Hypothalamus (tissue), 51 donors: ENCODE data around the gene CALR3.
"Not testable (repeated sequence)": the region's sequence is repeated elsewhere in the genome, so short reads cannot be mapped to it uniquely, and the experiment has no call there.

Experiments used
- DNase-seq, 51 donors: peaks; one replicate each; lab custom pipeline; 2025; lab: John Stamatoyannopoulos, UW

The CALR3 gene

DNA sequence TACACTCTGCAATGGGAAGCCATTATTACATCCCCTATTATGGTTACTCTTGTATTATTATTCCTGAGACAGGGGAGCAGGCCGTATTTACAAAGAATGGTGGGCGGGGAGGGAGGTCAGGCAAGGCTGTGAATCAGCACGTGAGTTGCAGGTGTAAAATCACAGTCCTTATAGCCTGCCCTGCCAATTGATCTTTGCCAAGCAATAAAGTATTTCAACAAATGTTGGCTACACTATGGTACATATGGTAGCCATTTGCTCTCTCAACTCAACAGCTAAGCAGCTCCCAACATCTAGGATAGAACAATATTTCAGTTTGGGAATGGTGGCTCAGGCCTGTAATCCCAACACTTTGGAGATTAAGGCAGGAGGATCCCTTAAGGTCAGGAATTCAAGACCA, 36.3 kb downstream of the CALR3 start:
- no peak for DNase-seq

DNA sequence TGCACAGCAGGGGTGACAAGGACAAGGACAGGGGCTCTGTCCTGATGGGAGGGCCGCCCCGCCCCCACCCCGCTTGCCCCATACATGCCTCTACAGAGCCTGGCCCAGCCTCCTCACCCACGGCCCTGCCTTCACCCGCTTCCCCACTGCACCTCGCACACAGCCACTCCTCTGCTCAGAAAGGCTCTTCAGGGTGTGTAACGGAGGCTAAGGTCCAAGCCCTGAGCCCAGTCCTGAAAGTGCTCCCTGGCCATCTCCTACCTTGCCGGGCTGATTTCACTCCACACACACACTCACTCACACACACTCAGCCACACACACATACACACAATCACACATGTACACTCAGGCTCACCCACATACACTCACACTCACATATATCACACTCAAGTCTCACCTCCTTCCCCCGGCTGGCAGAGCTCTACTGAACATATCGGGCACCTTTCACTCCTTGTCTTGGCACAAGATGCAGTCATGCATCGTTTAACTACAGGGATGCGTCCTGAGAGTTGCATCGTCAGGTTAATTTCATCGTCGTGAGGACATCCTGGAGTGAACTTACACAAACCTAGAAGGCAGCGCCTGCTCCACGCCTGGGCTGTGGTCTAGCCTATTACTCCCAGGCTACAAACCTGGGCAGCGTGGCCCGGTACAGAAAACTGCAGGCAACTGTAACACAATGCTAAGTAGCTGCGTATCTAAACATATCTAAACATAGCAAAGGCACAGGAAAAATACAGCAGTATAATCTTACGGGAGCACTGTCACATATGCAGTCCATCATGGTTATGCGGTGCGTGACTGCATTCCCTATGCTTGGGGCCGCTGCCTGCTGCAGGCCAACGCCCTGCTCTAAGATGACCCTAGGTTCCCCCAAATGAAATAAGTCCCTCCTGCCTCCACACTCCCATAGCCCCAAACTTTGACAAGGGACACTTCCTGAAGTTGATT, 37.3 kb downstream of the CALR3 start:
- DNase-seq = no peak

DNA sequence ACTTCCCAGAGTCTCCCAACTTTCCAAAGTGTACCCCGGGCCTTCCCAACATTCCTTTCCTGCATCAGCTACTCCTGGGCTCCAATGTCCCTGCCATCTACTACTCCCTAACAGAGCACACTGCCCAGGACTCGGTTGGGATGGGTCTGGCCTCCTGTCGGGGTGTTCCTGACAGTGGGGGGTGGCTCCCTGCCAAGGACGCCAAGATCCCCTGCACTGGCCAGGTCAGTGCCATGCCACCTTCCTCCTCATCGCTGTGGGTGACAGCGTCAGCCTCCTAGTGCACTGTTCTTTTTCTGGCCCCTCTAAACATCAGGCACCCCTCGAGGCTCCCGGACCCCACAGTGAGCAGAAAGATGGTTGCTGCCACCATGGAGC, 38.0 kb downstream of the CALR3 start:
- no peak for DNase-seq

DNA sequence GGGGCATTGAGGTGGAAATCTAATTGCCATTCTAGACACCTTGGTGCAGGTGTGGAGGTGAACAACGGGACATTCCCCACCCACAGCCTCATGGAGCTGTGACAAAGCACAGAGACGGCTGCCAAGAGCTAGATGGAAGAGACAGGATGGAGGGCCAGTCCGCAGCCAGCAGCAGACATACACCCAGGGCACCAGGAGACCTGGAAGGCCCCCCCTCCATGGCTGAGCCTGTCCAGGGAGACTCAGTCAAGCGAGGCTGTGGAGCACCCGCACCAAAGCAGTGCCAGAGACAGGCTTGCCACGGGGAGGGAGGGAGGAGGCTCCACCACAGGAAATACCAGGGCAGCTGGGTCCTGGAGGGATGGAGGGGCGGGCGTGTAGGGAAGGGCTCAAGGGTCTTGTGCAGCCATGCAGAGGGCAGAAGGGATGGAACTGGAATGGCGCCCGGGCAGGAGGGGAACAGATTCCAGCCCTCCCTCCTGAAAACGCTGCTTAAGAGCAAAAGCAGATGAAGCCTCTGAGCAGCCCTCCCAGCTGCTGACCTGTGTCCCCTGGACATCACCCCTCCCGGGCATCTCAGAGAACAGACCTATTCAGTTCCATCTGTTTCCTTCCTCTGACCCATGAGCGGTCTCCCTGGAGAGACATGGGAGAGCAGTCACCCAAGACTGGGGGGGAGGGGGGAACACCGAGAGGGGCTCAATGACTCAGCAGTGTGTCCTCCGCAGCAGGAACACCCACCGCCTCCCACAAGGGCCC, 38.6 kb downstream of the CALR3 start:
- DNase-seq = peak in 16 of 51 donors; percentile 9 to 50 (median 30)

DNA sequence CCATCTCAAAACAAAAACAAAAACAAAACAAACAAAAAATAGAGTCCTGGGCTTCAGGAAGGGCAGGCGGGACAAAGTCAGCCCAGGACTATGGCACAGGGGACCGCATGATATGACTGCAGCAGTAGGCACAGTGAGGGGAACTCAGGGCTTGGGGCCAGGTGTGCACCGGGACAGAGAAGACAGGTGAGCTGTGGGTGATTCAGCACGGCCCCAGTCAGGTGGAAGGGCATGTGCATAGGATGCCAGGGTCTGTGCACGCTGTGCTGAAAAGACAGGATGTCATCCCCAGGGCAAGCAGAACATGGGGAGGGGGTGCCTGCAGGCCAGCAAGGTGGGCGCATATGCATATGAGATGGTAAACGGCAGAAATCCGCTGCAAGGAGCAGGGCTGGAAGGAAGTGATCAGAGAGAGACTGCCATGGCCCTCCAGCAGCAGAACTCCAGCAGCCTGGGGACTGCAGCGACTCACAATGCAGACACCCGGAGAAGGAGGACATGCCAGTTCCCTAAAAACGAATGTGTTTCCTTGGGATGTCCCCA, 39.2 kb downstream of the CALR3 start:
- no peak for DNase-seq

DNA sequence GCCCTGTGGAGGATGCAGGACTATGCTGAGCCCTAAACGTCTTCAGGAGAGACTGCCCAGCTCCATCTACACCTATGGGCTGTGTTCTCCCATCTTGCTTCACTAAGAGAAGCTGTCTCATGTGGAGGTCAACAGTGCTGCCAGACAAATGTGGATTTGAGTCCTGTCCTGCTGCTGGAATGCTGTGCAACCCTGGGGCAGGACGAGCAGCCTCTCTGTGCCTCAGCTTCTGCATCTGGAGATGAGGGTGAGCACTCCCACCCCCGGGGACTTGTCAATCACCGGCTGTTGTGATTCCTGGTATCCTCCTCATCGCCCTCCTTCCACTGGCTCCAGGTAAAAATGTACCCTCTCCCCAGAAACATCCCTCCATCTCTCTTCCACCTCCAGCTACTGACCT, 40.5 kb downstream of the CALR3 start:
- no peak for DNase-seq

DNA sequence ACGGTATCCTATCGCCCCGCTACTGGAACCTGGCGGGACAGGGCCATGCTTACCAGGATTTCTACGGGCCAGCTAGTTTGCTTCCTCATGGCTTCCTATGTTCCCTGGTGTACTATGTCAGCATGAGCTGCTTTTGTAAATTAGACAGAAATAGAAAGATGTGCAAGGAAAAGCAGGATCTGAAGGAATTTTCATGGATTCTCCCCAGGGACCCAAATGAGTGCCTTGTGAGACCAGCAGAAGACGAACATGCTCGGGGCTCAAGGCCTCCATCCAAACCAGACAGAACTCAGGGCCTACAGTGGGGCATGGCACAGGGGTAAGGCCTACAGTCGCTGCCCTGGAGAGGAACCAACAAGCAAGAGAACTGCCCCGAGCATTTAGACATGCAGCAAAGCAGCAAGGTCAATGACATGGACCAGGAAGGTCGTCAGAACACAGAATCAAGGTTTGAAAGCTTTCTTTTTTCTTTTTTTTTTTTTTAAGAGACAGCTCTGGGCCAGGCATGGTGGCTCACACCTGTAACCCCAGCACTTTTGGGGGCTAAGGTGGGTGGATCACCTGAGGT, 41.5 kb downstream of the CALR3 start:
- no peak for DNase-seq

DNA sequence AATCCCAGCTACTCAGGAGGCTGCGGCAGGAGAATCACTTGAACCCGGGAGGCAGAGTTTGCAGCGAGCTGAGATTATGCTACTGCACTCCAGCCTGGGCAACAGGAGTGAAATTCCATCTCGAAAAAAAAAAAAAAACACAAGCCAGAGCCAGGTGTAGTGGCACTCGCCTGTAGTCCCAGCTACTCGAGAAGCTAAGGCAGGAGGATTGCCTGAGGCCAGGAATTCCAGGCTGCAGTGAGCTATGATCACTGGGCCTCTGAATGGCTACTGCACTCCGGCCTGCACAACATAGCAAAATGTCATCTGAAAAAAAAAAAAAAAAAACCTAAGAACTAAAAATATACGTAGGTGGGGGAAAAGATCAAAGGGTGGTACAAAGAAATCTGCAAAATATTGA, 43.6 kb downstream of the CALR3 start:
- DNase-seq = no peak

DNA sequence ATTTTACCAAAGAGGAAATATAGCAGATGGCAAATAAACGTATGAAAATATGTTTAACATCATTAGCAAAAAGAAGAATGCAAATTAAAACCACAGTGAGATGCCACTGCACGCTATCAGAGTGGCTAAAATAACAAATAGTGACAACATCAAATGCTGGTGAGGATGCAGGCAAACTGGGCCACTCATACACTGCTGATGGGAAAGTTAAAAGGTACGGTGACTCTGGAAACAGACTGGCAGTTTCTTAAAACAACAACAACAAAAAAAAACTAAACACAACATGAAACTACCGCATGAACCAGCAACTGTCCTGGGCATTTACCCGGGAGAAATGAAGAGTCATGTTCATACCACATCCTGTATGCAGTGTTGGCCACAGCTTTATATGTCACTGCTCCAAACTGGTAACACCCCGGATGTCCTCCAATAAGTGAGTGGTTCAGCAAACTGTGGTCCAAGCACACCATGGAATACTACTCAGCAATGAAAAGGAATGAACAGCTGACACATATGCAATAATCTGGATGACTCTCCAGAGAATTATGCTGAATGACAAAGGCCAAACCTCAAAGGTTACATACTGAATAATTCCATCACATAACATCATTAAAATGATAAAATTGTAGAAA, 46.5 kb downstream of the CALR3 start:
- no peak for DNase-seq

DNA sequence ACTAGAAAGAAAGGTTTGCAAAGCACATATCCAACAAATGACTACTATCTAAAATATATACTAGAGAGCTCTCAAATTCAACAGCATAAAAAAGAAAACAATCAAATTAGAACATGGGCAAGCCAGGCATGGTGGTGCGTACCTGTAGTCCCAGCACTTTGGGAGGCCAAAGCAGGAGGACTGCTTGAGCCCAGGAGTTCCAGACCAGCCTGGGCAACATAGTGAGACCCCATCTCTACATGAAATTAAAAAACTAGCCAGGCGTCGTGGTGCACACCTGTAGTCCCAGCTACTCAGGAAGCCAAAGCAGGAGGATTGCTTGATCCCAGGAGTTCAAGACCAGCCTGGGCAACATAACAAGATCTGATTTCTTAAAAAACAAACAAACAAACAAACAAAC, 47.1 kb downstream of the CALR3 start:
- DNase-seq = not testable (repeated sequence)

DNA sequence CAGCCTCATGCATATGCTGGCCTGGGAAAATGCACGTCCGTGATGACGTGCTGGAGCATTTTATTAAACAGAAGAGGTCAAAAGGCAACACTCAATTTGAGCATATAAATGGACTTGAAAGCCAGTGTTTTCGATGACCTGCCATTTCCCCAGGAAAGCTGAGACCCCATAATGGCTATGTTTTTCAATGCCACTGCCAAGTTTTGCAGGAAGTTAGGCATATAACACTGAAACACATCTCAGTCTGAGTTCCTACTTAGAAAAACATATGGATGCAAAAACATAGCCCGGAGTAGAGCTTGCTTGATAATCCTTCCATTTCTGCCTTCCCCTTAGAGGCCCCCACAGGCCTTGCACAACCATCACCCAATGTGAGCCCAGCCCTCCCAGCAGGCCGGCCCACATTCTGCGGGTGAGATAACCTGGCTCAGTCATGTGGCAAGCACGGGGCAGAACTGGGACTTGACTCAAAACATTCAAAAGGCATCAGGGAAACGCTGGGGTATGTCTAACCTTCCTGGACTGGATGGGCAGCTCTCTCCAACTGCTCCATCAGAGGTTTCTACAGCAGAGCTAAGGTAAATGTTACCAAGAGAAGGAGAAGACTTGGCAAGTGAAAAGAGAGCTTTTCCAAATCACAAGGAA, 49.1 kb downstream of the CALR3 start:
- DNase-seq = peak in 13 of 51 donors; percentile 7 to 49 (median 15)

DNA sequence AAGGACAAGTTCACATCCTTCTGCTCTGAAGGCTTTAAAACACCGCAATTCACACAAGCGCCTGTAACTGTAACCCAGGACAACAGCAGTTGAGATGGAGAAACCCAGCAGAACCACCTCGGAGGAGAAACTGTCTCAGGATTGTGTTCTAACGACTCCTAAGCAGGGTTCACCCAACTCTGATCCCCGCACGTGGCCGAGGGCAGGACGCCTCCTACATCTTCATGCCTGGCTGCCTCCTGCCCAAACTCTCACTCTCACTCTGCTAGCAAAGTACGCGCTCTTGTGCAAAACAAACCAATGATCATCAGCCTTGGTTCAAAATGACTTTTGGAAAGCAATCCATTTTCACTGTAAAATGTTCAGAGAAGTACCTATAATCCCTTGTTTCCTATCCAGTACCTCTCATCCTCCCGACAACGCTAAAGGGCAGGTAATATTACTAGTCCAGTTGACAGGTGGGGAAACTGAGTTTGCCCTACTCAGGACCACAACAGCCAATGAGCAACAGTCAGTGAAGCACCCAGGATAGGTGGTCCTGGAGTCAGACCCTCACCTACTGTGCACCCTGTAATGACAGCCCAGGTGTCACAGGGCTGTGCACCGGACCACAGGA, 49.8 kb downstream of the CALR3 start:
- no peak for DNase-seq

DNA sequence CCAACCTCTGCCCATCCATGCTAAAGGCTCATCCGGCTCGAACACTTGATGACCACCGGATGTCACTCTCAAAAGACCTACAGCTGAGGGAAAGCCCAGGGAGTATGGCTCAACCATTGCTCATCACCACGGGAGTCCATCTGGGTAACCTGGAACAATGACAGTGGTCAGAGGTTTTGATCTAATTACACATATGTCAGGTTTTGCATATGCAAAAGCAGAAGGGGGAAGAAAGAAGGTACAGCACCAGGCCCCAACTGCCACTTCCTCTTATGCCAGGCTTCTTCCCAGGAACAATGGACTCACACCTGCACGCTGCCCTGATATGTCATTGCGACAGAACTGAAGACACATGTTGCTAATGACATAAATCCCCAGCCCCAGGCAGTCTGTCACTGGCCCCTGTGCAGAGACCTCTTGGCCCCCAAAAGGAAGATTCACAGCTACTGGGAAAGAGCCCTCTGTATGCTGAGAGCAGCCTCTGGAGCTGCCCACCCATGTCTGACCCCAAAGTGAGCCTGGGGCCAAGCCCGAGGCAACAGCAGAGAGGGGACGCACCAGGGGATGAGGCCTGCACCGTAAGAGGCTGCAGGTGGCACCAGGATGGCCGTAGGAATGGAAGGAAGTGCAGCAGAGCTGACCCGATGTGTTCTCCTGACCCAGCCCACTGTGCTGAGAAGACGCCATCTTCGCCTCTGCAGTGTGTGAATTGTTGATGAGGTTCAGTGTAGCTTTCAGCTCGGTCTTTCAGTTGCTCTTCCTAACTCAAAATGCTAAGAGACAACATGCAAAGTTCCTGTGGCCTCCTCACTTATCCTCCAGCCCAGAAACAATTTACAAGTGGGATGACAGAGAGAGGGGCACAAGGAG, 50.5 kb downstream of the CALR3 start:
- no peak for DNase-seq

DNA sequence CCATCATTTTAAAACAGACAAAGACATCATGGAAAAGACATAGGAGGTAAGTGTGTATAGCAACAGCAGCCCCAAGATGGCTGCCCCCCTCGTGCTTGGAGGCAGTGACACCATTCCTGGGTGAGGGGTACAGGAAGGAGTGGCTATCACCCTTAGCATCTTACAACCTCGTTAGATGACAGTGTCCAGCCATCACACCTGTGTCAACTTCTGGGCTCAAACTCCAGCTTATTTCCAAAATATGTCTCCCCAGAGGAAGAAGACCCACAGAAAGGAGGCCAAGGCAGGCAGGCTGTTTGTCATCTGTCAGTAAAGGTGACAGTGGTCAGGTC, 51.7 kb downstream of the CALR3 start:
- no peak for DNase-seq

DNA sequence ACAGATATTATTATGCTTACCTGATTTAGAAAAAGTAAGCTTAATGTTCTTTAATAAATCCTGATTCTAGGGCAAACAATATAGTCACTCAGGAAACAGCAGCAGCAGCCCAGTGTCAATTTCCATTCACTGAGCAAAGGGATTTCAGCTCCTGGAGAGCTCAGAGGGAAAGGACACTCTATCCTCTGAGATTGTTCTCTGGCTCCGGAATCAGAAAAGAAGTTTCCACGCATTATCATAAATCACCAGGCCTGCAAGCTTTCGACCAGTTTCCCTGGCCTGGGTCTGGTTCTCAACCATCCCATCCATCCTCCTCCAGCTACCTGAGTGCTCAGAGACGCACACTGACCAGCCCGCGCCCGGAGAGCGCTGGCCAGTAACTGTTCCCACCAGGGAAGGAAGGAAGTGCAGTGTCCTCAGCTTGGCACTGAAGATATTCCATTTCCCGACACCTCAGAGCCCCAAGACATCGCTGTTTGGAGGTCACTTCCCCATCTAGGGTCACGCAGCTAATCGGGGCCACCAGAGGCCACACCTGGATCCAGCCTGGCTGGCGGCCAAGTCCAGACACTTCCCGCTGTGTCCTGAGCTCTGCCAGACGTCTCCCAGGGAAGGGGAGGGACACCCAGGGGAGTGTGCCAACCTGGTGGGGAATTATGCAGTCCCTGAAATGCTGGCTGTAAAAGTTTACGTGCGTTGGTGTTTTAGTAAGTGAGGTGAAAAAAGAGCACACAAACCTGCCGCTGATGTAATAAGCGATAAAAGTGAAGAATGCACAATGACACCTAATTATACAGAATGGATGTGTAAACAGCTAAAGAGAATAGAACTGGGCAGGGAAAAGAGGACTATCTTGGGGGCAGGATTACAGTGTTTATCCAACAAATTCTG, 53.3 kb downstream of the CALR3 start:
- peak in 5 of 51 donors; percentile 6 to 37 (median 13) for DNase-seq

DNA sequence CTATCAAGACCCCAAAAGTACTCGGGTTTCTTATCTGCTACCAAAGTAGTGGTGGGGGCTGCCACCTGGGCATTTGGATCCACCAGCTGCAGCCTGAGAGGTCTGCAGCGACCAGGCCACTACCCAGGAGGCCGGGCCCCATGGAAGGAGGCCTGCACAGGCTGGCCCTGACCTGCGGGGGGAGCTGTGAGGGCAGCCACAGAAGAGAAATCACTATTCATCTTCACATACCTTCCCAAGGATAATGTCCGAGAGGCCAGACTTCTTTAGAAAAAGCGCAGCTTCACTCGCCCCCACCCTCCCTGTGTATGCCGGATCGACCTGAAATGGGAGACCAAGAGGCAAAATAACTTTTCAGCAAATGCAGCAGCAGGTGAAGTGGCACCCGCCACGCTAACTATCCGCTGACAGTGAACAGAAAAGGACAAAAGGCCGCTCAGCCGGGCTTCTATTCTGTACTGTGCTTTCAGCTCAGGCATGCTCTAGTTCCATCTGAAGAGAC, 54.3 kb downstream of the CALR3 start:
- DNase-seq = peak in 2 of 51 donors; percentile 23

DNA sequence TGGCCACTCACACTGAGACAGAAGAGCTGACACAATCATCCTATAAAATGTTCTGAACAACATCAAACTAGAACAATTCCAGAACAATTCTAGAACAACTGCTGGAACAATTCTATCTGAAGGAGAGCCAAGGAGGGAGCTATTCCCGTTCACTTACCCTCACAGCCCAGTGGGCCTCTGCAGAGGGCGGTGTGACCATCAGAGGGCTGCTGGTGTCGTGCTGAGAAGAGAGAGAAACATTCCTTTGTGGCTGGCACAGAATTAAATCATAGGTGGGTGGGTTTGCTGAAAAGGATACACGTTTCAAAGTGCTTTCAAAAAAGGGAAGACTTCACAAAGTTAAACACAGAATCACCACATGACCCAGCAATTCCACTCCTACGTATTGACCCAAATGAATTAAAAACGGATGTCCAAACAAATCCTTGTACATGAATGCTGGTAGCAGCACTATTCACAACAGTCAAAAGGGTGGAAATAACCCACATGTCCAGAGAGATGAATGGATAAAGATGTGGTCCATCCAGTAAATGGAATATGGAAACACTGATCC, 59.1 kb downstream of the CALR3 start:
- peak in 1 of 51 donors; percentile 47 for DNase-seq
